Dermis blood vessel endothelial cell (primary cell): ENCODE results near the gene FRYL. TPM values are rescaled to one million over a fixed set of nuclear protein-coding genes. Genes with fewer than 3 reads are reported as not detected.
"Not testable (repeated sequence)": the region's sequence is repeated elsewhere in the genome, so short reads cannot be mapped to it uniquely, and the experiment has no call there.

Experiments used
- DNase-seq: peaks from one replicate; pipeline ENCODE4 v3.0.0; 2010
- total RNA-seq: library from RNA; depleted of rRNA; stranded (reverse); fragments of >200 nt; gene quantifications from 2 replicates; pipeline ENCODE4 v1.2.3, GENCODE V29; 2014

Gene FRYL
- total RNA-seq, 1 donor from 2014 or later, result 145 TPM

DNA sequence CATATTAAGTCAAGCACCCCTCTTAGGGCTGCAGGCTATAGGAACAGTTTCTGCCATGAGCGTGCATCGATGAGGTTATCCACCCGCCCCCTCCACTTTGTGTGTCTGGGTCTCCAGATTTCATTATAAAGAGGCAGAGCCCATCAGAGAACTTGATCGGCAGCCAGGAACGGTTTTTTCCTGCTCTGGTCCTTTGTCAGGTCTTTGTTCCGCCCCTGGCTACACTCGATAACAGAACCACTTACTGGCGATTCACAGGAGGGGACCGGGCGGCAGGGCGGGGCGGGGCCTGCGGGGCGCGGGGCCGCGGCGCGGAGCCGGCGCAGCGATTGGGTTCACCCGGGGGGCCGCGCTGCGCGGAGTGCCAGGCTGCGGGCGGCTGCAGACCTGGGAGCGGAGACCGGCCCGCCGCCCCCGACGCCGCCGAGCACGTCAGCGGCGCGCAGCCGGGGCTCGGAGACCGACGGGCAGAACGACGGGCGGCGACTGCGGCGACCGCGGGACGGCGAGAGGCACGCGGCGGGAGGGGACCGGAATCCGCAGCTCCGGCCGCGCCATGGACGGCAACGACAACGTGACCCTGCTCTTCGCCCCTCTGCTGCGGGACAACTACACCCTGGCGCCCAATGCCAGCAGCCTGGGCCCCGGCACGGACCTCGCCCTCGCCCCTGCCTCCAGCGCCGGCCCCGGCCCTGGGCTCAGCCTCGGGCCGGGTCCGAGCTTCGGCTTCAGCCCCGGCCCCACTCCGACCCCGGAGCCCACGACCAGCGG, 296.9 kb downstream of the FRYL start, which contains the start of gene SLC10A4:
SLC10A4 (plus strand) TSS at position 338 of the 771 bp plus-strand sequence; CDS start at position 557, 219 bp downstream.
- no peak for DNase-seq

DNA sequence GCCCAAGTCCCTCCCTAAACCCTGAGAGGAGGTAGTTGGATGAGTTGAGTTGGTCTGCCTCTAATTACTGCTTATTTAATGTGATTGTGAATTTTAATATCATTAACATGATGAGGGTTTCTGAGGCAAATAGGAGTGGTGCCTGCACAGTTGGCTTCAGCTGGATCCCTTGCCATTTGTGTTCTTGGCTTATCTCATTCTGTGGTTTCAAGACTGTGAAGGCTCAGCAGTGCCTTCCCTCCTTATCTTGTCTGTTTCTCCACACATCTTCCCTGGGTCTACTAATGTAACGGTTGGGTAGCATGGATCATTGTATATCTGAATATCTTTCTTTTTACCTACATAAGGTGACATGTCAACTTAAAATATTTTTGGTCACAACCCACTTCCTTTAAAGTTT, 298.5 kb downstream of the FRYL start:
- DNase-seq, result no peak

GRCh38 chr4:48478273-48478672, 301.8 kb downstream of the FRYL start:
- DNase-seq, result no peak

DNA sequence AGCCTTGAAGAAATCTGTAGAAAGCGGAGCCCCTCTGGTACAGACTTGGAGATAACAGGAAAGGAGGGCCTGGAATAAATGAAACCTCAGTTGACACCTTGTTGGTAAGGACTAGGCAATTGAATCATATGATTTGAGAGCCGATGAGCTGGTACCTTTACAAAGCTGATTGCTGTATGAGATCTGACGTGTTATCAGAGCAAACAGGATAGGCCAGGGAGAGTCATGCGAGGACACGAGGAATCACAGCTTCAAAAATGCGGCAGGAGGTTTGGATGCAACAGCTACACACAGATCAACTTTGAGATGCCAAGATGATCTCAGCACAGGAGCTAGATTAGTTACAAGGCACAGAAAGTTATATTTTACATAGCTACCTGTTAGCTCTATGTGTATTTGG, 304.3 kb downstream of the FRYL start:
- no peak for DNase-seq

- DNase-seq, result no peak
These were observed 307.3 kb downstream of the FRYL start for GRCh38 chr4:48472794-48473193.

GRCh38 chr4:48470570-48470969, 309.5 kb downstream of the FRYL start:
- DNase-seq, result no peak

- no peak for DNase-seq
These were observed 309.9 kb downstream of the FRYL start for GRCh38 chr4:48470137-48470536.

DNA sequence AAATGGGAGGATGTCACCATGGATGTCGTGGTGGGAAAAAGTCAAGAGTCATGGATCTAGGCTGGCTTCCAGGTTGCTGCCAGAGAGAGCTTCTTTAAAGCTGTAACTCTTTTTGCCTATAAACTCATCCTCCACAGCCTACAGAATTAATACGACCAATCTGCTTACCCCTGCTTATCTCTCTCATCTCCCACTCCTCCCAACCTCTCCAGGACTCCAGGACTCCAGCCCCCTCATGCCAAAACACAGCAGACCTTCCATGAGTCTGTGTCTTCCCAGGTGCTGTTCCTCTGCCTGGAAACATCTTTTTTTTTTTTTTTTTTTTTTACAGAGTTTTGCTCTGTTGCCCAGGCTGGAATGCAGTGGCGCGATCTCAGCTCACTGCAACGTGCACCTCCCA, 312.2 kb downstream of the FRYL start:
- no peak for DNase-seq

- no peak for DNase-seq
These were observed 312.6 kb downstream of the FRYL start for GRCh38 chr4:48467442-48467841.

DNA sequence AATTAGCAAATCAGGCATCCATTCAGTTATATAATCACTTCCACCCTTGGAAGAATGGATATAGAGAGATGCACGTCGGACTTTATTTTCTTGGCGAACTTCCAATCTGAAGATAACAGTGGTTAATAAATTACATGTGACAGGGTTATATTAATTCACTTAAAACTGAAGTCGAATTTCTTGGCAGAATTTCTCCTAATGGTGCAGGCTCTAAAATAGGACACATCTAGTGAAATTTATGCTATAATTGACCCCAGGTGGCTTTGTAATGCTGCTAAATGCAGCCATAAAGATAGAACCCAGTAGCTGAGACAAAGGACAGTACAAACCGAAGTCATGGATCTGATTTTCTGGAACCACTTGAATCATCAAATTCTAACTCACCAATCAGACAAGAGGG, 317.7 kb downstream of the FRYL start:
- no peak for DNase-seq

DNA sequence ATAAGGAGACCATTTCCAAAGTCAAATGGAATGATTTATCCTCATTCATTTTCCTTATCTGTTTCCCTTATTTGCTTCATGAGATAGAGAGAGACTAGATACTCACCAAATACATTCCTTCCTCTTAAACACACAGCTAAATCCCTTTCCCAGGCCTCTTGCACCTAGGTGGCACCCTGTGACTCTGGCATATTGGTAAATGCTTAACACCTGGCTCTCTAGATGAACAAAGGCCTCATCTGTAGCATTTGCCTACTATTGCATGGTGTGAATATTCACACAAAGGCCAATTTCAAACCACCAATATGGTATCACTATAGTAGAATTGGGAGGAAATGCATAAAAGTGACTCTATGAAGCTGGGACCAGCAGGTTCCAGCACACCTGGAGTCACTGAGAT, 319.1 kb downstream of the FRYL start:
- no peak for DNase-seq

DNA sequence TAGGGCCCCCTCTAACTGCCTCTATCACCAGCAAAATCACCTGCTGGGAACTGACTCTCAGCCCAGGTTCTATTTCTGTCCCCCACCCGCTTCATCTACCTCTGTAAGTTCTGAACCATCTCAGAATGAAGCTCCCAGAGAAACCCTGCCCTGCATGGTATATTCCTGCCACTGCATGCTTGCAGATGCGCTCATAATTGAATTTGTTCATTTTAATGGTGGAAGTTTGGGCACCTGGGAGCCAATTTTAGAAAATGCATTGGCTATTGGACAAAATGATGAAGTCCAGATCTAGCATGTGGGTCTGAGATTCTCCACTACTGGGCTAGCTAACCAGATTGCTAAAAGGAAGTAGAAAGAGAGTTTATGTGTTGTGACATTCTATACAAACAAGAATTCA, 325.5 kb downstream of the FRYL start:
- no peak for DNase-seq

GRCh38 chr4:48451656-48452055, 328.4 kb downstream of the FRYL start:
- DNase-seq, result not testable (repeated sequence)

- no peak for DNase-seq
These were observed 329.3 kb downstream of the FRYL start for GRCh38 chr4:48450740-48451139.

- DNase-seq, result no peak
These were observed 330.9 kb downstream of the FRYL start for GRCh38 chr4:48449151-48449550.

Other genes starting within 250 kb of the FRYL start
- gene OCIAD1, start 50.8 kb upstream of the FRYL start, total RNA-seq, result 78.3 and 91.2 TPM in 2 replicates
- gene OCIAD2, start 126.5 kb upstream of the FRYL start, total RNA-seq, result 31.9 and 43.1 TPM in 2 replicates
- not detected in 2 replicates for gene CWH43, start 206.0 kb upstream of the FRYL start, total RNA-seq